Right forelimb (tissue), 1 donor: ENCODE results near the gene PLEKHM3.
"Not testable (repeated sequence)": the region's sequence is repeated elsewhere in the genome, so short reads cannot be mapped to it uniquely, and the experiment has no call there.

Experiments
- DNase-seq: peaks from one replicate; pipeline ENCODE4 v3.0.0-alpha.2; 2018

Gene PLEKHM3

GRCh38 chr2:207813942-207814341 is 211.4 kb downstream of the PLEKHM3 start:
- DNase-seq: no peak

GRCh38 chr2:207813221-207813916 is 212.0 kb downstream of the PLEKHM3 start:
- no peak for DNase-seq

GRCh38 chr2:207812726-207813080 is 212.6 kb downstream of the PLEKHM3 start:
- no peak for DNase-seq

- DNase-seq: no peak
Observed at GRCh38 chr2:207812058-207812725, 213.1 kb downstream of the PLEKHM3 start.

- DNase-seq: not testable (repeated sequence)
Observed at GRCh38 chr2:207811658-207812057, 213.7 kb downstream of the PLEKHM3 start.

GRCh38 chr2:207810200-207810788 is 215.0 kb downstream of the PLEKHM3 start:
- no peak for DNase-seq

GRCh38 chr2:207808119-207808518 is 217.2 kb downstream of the PLEKHM3 start:
- no peak for DNase-seq

GRCh38 chr2:207807516-207807915 is 217.8 kb downstream of the PLEKHM3 start:
- DNase-seq: no peak

GRCh38 chr2:207805566-207806226 is 219.6 kb downstream of the PLEKHM3 start:
- no peak for DNase-seq

GRCh38 chr2:207802650-207803049 is 222.7 kb downstream of the PLEKHM3 start:
- no peak for DNase-seq

GRCh38 chr2:207801259-207801658 is 224.1 kb downstream of the PLEKHM3 start:
- DNase-seq: no peak

- DNase-seq: no peak
Observed at GRCh38 chr2:207796585-207797350, 228.6 kb downstream of the PLEKHM3 start.

- DNase-seq: no peak
Observed at GRCh38 chr2:207792244-207792785, 233.0 kb downstream of the PLEKHM3 start.

GRCh38 chr2:207791579-207792243 is 233.6 kb downstream of the PLEKHM3 start:
- DNase-seq: no peak

- no peak for DNase-seq
Observed at GRCh38 chr2:207790898-207791297, 234.4 kb downstream of the PLEKHM3 start.

- DNase-seq: no peak
Observed at GRCh38 chr2:207787800-207788199, 237.5 kb downstream of the PLEKHM3 start.

GRCh38 chr2:207787017-207787416 is 238.3 kb downstream of the PLEKHM3 start:
- DNase-seq: no peak

- no peak for DNase-seq
Observed at GRCh38 chr2:207784898-207785297, 240.4 kb downstream of the PLEKHM3 start.

GRCh38 chr2:207783514-207783913 is 241.8 kb downstream of the PLEKHM3 start:
- no peak for DNase-seq

GRCh38 chr2:207782238-207783030 is 242.9 kb downstream of the PLEKHM3 start:
- DNase-seq: no peak

GRCh38 chr2:207779523-207779922 is 245.8 kb downstream of the PLEKHM3 start:
- DNase-seq: no peak
